HUES64 (cell line): ENCODE measurements around the gene CACNG8.
"Not testable (repeated sequence)": the region's sequence is repeated elsewhere in the genome, so short reads cannot be mapped to it uniquely, and the experiment has no call there.

Source experiments
- H3K27ac ChIP-seq: 2 replicates; pipeline ENCODE4 v1.7.0; 2013; ENCODE audit warnings: low read depth, low read length, inconsistent platforms
- H3K27me3 ChIP-seq: 2 replicates; pipeline ENCODE4 v1.6.1; 2013; ENCODE audit warnings: mild to moderate bottlenecking, low read length; ENCODE audit not compliant: insufficient read depth
- H3K36me3 ChIP-seq: 2 replicates; pipeline ENCODE4 v1.6.1; 2013; ENCODE audit warnings: mild to moderate bottlenecking, low read length; ENCODE audit not compliant: insufficient read depth
- H3K4me1 ChIP-seq: 2 replicates; pipeline ENCODE4 v1.6.1; 2013; ENCODE audit warnings: mild to moderate bottlenecking, low read length, moderate library complexity; ENCODE audit not compliant: insufficient read depth
- H3K4me3 ChIP-seq: 2 replicates; pipeline ENCODE4 v1.5.1; 2013; ENCODE audit warnings: mild to moderate bottlenecking, low read length, moderate library complexity
- H3K9ac ChIP-seq: 2 replicates; pipeline ENCODE4 v1.6.1; 2013; ENCODE audit warnings: mild to moderate bottlenecking, low read depth, low read length
- H3K9me3 ChIP-seq: 2 replicates; pipeline ENCODE4 v1.6.1; 2013; ENCODE audit warnings: low read depth, low read length; ENCODE audit not compliant: insufficient read depth
- WGBS: fragments of 150-250, 120-280 bp; methylation state at CpG from one replicate; pipeline ENCODE4 v1.1.7; 2013; ENCODE audit warnings: missing lambda C conversion rate; 5-methylcytosine and 5-hydroxymethylcytosine counted together

CACNG8 gene

GRCh38 chr19:54035215-54036178 lies 72.8 kb downstream of the CACNG8 start:
- WGBS: 6% methylated on average over 4 of the region's 4 CpGs
- Histone ChIP-seq H3K4me1 (peaks cover 19% of the 10 kb centered on the region), H3K9ac (peak overlapping the region; percentile 69; the same call in 1 of the 2 replicates), H3K27ac (peak overlapping the region; percentile 99), H3K27me3 (no peaks in the 10 kb centered on the region), H3K9me3 (no peaks in the 10 kb centered on the region), H3K36me3 (no peaks in the 10 kb centered on the region), H3K4me3 (peak overlapping the region; percentile 22; the same call in 1 of the 2 replicates)

- Histone ChIP-seq H3K4me1 (peaks cover 22% of the 10 kb centered on the region), H3K27ac (peak overlapping the region; percentile 99), H3K9ac (peak overlapping the region; percentile 41; the same call in 1 of the 2 replicates)
- not testable (repeated sequence) for H3K4me3 ChIP-seq, H3K9me3 ChIP-seq, H3K36me3 ChIP-seq, H3K27me3 ChIP-seq
- WGBS: 70% methylated on average over 5 of the region's 5 CpGs
These were observed 73.8 kb downstream of the CACNG8 start for GRCh38 chr19:54036542-54036941.
